Naive B cell (primary cell): ENCODE measurements around the gene THADA. TPM values are rescaled to one million over a fixed set of nuclear protein-coding genes. Genes with fewer than 3 reads are reported as not detected.
"Not testable (repeated sequence)": the region's sequence is repeated elsewhere in the genome, so short reads cannot be mapped to it uniquely, and the experiment has no call there.

ENCODE experiments used
- ATAC-seq, 2 donors: fragments of 150-1000 bp; cut with Tn5 transposase; 2 replicates each; pipeline ENCODE4 v1.10.0; 2021; ENCODE audit warnings: low read depth in 2 of 2, mild to moderate bottlenecking in 2 of 2, moderate library complexity in 2 of 2
- DNase-seq: peaks from one replicate; pipeline ENCODE4 v3.0.0; 2022
- H3K27ac Mint-ChIP-seq, 6 donors: one replicate each; pipeline ENCODE4 v1.8.0; 2020 to 2022; ENCODE audit warnings: mild to moderate bottlenecking in 6 of 6, mixed read lengths in 6 of 6, moderate library complexity in 5 of 6, inconsistent platforms in 2 of 6
- H3K27me3 Mint-ChIP-seq, 3 donors: one replicate each; pipeline ENCODE4 v1.8.0; 2021 to 2022; ENCODE audit warnings: mixed read lengths in 3 of 3, mild to moderate bottlenecking in 1 of 3
- H3K36me3 Mint-ChIP-seq, 2 donors: one replicate each; pipeline ENCODE4 v1.8.0; 2020 to 2022; ENCODE audit warnings: mixed read lengths in 2 of 2, inconsistent platforms in 1 of 2, mild to moderate bottlenecking in 1 of 2
- H3K4me1 Mint-ChIP-seq, 3 donors: one replicate each; pipeline ENCODE4 v1.8.0; 2020 to 2022; ENCODE audit warnings: mixed read lengths in 3 of 3, inconsistent platforms in 1 of 3, mild to moderate bottlenecking in 1 of 3, moderate library complexity in 1 of 3
- H3K4me3 Mint-ChIP-seq, 8 donors: one replicate each; pipeline ENCODE4 v1.8.0; 2020 to 2022; ENCODE audit warnings: mild to moderate bottlenecking in 8 of 8, mixed read lengths in 8 of 8, moderate library complexity in 8 of 8, inconsistent platforms in 2 of 8
- H3K9me3 Mint-ChIP-seq, 7 donors: one replicate each; pipeline ENCODE4 v1.8.0; 2020 to 2022; ENCODE audit warnings: mixed read lengths in 7 of 7, mild to moderate bottlenecking in 5 of 7, inconsistent platforms in 2 of 7, moderate library complexity in 1 of 7
- polyA plus RNA-seq, 6 donors: library from polyadenylated mRNA; unstranded; fragments of 300-500 nt; fragmentation: Illumina TruSeq; gene quantifications; one replicate each; pipeline ENCODE4 v1.2.3, GENCODE V29; 2021; ENCODE audit warnings: low read depth in 6 of 6

THADA gene
- polyA plus RNA-seq, 6 donors from 2014 or later, result 8.3 to 20.2 (median 13.0) TPM

DNA sequence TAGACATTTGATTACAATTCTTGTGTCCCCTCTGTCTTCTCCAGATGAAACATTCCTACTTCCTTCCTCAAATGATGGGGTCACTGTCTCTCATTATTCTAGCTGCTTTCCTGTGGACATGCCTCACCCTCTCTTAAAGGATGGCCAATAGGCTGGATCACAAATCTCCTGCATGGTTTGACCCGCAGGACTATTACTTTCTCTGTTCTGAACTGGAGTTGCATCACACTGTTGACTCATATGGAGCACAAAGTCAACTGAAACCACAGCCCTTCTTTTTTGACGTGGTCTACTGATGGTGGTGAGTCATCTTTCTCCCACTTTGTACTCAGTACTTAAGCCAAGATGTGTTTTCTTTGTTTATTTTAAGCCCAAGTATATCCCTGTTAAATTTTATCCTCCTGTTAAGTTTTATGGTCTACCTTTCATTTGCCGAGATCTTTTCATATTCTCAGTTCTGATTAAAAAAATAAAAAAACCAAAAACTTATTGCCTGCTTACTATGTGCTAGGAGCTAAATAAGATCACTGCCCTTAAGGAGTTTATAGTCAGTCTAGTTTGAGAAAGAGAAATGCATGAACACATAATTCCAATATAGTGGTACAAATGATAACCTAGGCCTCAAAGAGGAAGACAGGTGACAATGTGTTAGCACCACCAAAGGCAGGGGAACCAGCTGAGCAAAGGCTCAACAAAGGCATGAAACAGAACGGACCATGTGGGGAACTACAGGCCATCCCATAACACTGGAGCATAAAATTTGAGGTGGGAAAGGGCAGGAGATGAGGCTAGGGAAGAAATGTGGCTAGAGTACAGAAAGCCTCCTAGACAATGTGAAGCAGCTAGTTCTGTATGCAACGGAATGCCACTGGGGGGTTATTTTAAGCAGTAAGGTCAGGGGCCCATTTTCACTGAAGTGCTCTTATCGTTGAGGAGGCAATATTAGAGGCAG, 301.8 kb downstream of the THADA start:
- DNase-seq, result no peak
- Mint-ChIP-seq H3K9me3 (peaks cover 0 to 3% (median 0%) of the 10 kb centered on the region in 7 donors), H3K27ac (peak overlapping the region in 1 of 6 donors; percentile 77), H3K27me3 (no peaks in the 10 kb centered on the region), H3K4me1 (peaks cover 0 to 7% (median 0%) of the 10 kb centered on the region in 3 donors), H3K4me3 (no peak overlapping the region), H3K36me3 (peaks cover 26 to 28% of the 10 kb centered on the region in 2 donors)
- no peak for ATAC-seq

DNA sequence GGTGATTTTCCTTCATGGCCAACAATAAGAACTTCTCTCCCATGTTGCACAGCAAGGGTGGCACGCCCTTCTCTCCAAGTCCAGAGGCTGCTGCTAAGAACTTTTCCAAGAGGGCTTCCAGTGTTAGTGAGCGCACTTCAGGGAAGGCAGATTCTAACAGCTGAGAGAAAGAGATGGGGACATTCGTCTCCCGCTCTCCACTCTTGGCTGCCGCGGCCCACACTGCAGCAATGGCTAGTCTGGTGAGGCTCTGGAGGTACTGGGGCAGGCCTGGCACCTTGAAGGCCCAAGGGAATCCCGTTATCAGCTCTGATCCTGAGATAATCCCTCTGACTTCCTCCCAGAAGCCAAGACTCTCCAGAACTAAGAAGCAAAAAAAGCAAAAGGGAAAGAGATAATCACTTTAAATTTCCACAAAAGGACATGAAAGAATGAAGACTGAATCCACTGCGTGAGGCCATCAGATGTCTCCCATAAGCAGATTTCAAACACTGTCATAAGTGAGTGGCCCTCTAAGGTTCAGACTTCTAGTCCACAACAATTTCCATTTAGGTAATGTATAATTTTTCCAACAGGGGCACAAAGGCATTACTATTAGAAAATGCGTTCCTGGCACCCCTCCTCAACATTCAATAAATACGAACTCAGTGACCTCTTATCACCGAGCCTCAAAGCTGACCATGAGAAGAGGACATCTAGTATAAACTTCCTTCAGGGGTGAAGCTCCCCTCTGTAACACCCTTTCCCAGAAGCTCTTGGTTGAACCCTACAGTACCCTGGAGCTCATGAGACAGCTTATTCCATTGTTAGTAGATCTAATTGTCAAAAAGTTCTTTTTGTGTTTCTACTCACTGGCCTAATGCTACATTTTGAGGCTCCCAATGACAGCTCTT, 302.7 kb downstream of the THADA start:
- H3K4me3 Mint-ChIP-seq, result no peak overlapping the region

DNA sequence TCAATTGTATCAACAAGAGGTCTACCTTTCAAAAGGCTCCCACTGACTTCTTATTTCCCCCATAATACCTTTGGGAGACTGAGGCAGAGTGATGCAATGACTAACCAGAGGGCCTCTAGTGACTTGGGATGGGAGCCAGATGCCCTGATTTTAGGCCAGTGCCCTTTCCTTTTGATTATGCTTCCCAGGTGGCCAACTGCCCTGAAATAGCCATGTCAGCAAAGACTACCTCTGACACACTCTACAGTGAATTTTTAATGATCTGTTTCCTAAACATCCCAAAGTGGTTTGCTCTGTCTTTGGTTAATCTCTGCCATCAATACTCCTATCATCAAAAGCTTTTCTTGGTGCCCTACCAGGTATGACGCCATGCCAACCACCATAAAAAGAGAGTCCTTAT, 303.5 kb downstream of the THADA start:
- no peaks in the 10 kb centered on the region for H3K27me3 Mint-ChIP-seq
- H3K27ac Mint-ChIP-seq, result peak overlapping the region in 1 of 6 donors; percentile 52
- peaks cover 0 to 8% (median 0%) of the 10 kb centered on the region in 7 donors for H3K9me3 Mint-ChIP-seq
- H3K36me3 Mint-ChIP-seq, result peaks cover 38 to 39% of the 10 kb centered on the region in 2 donors
- no peak overlapping the region for H3K4me3 Mint-ChIP-seq
- peaks cover 0 to 7% (median 0%) of the 10 kb centered on the region in 3 donors for H3K4me1 Mint-ChIP-seq
- ATAC-seq (no peak), DNase-seq (no peak)

More for the DNA sequence above, 302.7 kb downstream of the THADA start:
- H3K9me3 Mint-ChIP-seq, result peaks cover 0 to 3% (median 0%) of the 10 kb centered on the region in 7 donors
- DNase-seq (no peak), ATAC-seq (no peak)
- peaks cover 33% of the 10 kb centered on the region in 2 donors for H3K36me3 Mint-ChIP-seq
- H3K27me3 Mint-ChIP-seq, result no peaks in the 10 kb centered on the region
- H3K27ac Mint-ChIP-seq, result no peak overlapping the region
- peaks cover 0 to 7% (median 0%) of the 10 kb centered on the region in 3 donors for H3K4me1 Mint-ChIP-seq

DNA sequence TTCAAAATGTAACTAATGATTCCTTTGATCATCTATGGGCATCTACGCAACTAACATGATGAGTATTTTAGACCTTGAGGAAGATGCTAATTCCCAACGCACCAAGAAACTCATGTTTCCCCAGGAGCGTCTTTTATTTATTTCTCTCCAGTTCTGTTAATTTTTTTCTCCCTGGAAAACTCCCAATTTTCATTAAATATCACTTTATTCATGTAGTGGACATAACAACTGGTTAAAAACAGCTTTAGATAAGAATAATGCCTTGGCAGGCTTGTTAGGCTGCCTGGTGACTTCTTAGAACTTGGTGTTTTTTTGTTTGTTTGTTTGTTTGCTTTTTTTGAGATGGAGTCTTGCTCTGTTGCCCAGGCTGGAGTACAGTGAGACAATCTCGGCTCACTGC, 306.5 kb downstream of the THADA start:
- H3K27ac Mint-ChIP-seq, result no peak overlapping the region

DNA sequence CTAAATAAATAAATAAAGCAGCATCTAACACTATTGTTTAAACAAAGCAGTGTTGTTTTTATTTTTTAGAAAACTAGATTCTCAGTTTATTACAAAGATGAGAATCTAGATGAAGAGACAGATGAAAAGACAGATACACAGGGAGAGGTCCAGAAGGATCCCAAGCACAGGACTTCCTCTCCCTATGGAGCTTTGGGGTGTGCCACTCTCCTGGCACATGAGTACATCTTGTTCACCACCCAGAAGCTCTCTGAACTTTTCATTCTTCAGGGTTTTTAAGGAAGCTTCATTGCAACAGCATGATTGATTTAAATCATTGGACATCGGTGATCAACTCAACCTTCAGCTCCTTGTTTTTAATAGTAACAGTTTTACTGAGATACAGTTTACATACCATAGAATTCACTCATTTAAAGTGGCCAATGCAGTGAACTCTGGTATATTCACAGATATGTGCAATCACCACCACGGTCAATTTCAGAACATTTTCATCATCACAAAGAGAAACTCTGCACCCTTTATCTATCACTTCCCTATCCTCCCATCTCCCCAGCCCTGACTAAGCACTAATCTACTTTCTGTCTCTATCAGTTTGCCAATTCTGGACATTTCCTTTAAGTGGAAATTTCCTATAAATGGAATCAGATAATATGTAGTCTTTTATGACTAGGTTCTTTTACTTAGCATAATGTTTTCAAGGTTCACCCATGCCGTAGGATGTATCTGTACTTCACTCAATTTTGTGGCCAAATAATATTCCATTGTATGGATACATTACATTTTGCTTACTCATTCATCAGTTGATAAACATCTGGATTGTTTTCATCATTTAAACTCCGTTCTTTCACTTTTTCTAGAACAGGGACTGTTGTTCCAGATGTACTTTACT, 307.2 kb downstream of the THADA start:
- Mint-ChIP-seq H3K27ac (no peak overlapping the region), H3K9me3 (peaks cover 10 to 39% (median 24%) of the 10 kb centered on the region in 7 donors), H3K27me3 (no peaks in the 10 kb centered on the region), H3K4me1 (no peaks in the 10 kb centered on the region), H3K4me3 (no peak overlapping the region), H3K36me3 (peaks cover 66 to 74% of the 10 kb centered on the region in 2 donors)
- DNase-seq (no peak), ATAC-seq (no peak)

More for the DNA sequence above, 306.5 kb downstream of the THADA start:
- peaks cover 9 to 32% (median 17%) of the 10 kb centered on the region in 7 donors for H3K9me3 Mint-ChIP-seq
- H3K4me3 Mint-ChIP-seq, result no peak overlapping the region
- H3K4me1 Mint-ChIP-seq, result peaks cover 0 to 4% (median 0%) of the 10 kb centered on the region in 3 donors
- H3K27me3 Mint-ChIP-seq, result no peaks in the 10 kb centered on the region
- DNase-seq, result no peak
- H3K36me3 Mint-ChIP-seq, result peaks cover 64 to 67% of the 10 kb centered on the region in 2 donors
- ATAC-seq, result no peak

DNA sequence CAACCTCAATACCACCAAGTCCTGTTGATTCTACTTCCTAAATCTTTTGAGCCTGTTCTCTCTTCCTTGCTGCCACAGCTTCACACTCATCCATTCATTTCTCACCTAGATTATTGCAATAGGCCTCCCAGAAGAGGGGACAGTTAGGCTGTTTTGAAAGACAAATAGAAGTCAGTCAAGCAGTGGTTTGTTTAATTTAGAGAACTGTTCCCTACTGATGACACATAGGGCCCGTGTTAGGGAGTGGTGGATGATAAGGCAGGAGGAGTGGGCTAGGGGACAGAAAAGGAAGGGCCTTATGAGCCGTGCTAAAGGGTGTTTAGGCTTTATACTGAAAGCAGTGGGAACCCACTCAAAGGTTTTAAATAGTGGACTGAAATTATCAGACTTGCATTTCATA, 309.9 kb downstream of the THADA start:
- Mint-ChIP-seq H3K4me3 (no peak overlapping the region), H3K36me3 (peaks cover 74 to 87% of the 10 kb centered on the region in 2 donors), H3K27me3 (no peaks in the 10 kb centered on the region), H3K9me3 (peaks cover 10 to 46% (median 29%) of the 10 kb centered on the region in 7 donors), H3K27ac (no peak overlapping the region), H3K4me1 (no peaks in the 10 kb centered on the region)
- DNase-seq (no peak), ATAC-seq (no peak)

DNA sequence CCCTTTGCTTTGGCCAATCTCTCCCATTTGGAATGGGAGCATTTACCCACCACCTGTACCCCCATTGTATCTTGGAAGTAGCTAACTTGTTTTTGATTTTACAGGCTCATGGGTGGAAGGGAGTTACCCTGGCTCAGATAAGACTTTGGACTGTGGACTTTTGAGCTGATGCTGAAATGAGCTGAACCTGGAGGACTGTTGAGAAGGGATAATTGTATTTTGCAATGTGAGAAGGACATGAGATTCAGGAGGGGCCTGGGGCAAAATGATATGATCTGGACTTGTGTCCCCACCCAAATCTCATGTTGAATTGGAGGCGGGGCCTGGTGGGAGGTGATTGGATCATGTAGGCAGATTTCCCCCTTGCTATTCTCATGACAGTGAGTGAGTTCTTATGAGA, 310.9 kb downstream of the THADA start:
- H3K36me3 Mint-ChIP-seq, result peaks cover 76 to 87% of the 10 kb centered on the region in 2 donors
- H3K9me3 Mint-ChIP-seq, result peaks cover 10 to 46% (median 29%) of the 10 kb centered on the region in 7 donors
- H3K27ac Mint-ChIP-seq, result peak overlapping the region in 1 of 6 donors; percentile 67
- H3K4me1 Mint-ChIP-seq, result no peaks in the 10 kb centered on the region
- DNase-seq (no peak), ATAC-seq (no peak)
- no peaks in the 10 kb centered on the region for H3K27me3 Mint-ChIP-seq
- no peak overlapping the region for H3K4me3 Mint-ChIP-seq

DNA sequence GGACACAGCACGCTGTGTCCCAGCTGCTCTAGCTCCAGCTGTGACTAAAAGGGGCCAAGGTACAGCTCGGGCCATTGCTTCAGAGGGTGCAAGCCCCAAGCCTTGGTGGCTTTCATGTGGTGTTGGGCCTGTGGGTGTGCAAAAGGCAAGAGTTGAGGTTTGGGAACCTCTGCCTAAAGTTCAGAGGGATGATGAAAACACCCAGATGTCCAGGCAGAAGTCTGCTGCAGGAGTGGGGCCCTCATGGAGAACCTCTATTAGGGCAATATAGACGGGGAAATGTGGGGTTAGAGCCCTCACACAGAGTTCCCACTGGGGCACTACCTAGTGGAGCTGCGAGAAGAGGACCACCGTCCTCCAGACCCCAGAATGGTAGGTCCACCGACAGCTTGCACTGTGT, 311.5 kb downstream of the THADA start:
- Mint-ChIP-seq H3K36me3 (peaks cover 78 to 90% of the 10 kb centered on the region in 2 donors), H3K9me3 (peaks cover 10 to 46% (median 29%) of the 10 kb centered on the region in 7 donors)
- not testable (repeated sequence) for H3K4me1 Mint-ChIP-seq, H3K27me3 Mint-ChIP-seq, H3K27ac Mint-ChIP-seq, DNase-seq, H3K4me3 Mint-ChIP-seq, ATAC-seq

DNA sequence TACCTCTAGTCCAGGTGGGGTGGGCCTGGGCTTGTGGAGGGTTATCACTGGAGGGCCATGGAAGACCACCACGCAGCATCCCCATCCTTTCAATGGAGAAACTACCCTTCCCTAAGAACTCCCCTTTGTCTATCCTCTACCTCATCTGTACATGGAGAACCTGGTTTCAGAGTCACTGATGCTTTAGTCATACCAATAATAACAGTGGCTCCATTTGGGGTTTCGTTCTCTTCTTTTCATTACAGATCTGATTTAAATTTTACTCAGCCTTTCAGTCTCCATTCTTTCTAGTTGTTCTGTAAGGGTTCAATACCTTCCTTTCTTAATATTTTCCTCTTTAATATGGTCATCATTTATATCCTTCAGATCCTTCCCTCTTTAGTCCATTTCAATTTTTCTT, 314.8 kb downstream of the THADA start:
- Mint-ChIP-seq H3K27ac (peak overlapping the region in 2 of 6 donors; percentile 34 to 38), H3K9me3 (peaks cover 8 to 30% (median 26%) of the 10 kb centered on the region in 7 donors), H3K4me3 (no peak overlapping the region), H3K36me3 (peaks cover 50 to 79% of the 10 kb centered on the region in 2 donors), H3K27me3 (no peaks in the 10 kb centered on the region), H3K4me1 (peaks cover 0 to 8% (median 6%) of the 10 kb centered on the region in 3 donors)
- no peak for DNase-seq
- ATAC-seq, result no peak

DNA sequence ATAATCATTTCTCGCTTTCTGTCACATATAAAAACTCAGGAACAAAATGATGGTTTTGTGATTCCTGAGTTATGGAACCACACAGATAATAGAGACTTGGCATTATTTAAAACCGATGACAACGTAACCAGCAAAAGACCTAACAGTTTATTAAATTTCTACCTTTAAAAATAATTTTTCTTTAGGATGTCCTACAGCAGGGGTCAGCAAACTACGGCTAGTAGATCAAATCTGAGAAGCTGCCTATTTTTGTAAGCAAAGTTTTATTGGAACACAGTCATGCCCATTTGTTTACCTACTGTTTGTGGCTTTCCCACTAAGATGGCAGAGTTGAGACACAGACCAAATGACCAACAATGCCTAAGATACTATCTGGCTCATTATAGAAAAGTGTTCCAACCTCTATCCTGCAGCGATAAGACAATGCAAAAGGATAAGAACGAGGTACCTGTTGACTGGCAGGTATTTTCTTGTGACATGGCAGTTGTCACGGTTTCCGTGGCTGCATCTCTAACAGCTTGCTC, 316.5 kb downstream of the THADA start:
- ATAC-seq (no peak), DNase-seq (no peak)
- no peak overlapping the region for H3K27ac Mint-ChIP-seq
- H3K27me3 Mint-ChIP-seq, result no peaks in the 10 kb centered on the region
- H3K9me3 Mint-ChIP-seq, result peaks cover 0 to 15% (median 12%) of the 10 kb centered on the region in 7 donors
- peaks cover 40 to 66% of the 10 kb centered on the region in 2 donors for H3K36me3 Mint-ChIP-seq
- peaks cover 0 to 8% (median 6%) of the 10 kb centered on the region in 3 donors for H3K4me1 Mint-ChIP-seq
- H3K4me3 Mint-ChIP-seq, result no peak overlapping the region

DNA sequence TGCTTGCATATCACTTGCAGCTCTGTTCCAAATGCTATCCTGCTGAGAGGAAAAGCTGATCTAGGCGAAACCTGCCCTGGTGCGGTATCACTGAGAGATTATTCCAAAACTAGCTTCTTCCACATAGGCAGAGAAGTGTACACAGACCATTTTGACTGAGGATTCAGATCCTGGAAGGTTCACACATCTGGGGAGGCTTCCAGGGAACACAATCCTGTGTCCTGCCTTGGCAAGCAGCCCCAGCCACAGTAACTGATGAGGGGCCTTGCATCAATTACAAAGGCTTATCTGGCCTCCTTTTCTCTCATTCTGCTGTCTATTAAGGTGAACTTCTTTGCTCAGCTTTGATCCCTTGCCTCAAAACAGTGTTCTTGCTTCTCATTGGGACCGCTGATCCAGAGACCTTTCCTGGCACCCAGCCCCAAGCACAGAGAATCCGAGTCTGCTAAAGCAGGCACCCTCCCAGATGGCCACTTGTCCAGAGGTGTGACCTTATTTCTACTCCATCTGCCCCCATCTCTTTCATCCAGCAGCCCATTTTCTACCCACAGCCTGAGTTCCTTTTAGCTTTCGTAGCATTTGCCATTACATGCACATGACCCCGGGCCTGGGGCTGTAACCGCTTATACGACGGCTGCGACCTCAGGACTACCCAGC, 317.1 kb downstream of the THADA start:
- H3K27ac Mint-ChIP-seq, result no peak overlapping the region
- H3K4me1 Mint-ChIP-seq, result peaks cover 0 to 8% (median 6%) of the 10 kb centered on the region in 3 donors
- peaks cover 41 to 66% of the 10 kb centered on the region in 2 donors for H3K36me3 Mint-ChIP-seq
- H3K4me3 Mint-ChIP-seq, result no peak overlapping the region
- no peaks in the 10 kb centered on the region for H3K27me3 Mint-ChIP-seq
- DNase-seq (no peak), ATAC-seq (no peak)
- peaks cover 0 to 8% (median 6%) of the 10 kb centered on the region in 7 donors for H3K9me3 Mint-ChIP-seq

DNA sequence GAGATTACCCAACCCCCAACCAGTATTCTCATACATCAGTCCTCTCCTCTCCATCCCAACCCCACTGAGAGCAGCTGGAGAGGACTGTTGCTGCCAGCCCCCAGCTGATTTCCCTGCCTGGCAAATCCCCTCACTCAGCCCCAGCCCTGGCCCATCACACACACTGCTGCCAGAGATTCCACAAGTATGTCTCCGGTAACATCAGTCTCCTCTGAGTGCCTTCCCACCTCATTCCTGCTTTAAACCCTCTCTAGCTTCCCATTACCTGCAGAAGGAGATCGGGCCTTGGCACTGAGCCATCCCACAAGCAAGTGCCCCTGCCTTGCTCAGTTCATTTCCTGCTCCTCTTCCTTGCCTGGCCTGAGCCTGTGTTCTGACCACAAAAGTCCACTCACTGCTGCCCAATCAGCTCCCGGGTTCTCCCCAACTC, 318.9 kb downstream of the THADA start:
- H3K36me3 Mint-ChIP-seq, result peaks cover 24 to 49% of the 10 kb centered on the region in 2 donors
- ATAC-seq (no peak), DNase-seq (no peak)
- no peaks in the 10 kb centered on the region for H3K9me3 Mint-ChIP-seq
- H3K27me3 Mint-ChIP-seq, result no peaks in the 10 kb centered on the region
- peaks cover 0 to 8% (median 6%) of the 10 kb centered on the region in 3 donors for H3K4me1 Mint-ChIP-seq
- peak overlapping the region in 4 of 6 donors; percentile 42 to 89 (median 77) for H3K27ac Mint-ChIP-seq
- peak overlapping the region in 1 of 8 donors; percentile 34 for H3K4me3 Mint-ChIP-seq
